Stimulated activated CD4-positive, alpha-beta T cell treated with anti-CD3 and anti-CD28 coated beads, Interleukin-12 subunit alpha, Interleukin-12 subunit beta, amount 100 ng/mL, for 48 hours (primary cell): ENCODE measurements around the gene DLGAP1.

ENCODE experiments used
- DNase-seq, 3 donors: peaks; one replicate each; pipeline ENCODE4 v3.0.0-alpha.2; 2020; ENCODE audit warnings: low read depth in 2 of 3, low spot score in 1 of 3

The DLGAP1 gene

DNA sequence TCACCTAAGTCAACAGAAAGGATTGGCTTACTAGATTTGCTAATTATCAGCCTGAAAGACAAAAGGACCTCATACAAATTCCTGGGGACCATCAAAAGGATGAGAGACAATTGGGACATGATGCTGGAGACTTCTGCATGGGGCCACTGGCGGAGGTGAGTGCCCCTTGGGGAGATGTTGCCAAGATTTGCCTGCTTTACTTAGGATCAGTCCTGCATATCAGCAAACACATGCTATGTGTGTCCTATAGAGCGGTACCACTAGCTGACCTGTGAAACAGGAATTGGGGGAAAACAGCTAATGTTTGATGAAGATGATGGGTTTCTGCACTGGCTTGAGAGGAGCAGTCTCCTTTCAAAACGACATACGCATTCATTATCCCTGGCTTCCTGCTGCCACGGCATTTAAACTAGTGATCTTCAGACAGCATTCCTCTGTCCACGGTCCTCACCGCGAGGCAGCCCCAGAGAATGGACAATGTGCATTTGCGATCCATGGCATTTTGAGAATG, 901.0 kb downstream of the DLGAP1 start:
- DNase-seq = no peak

DNA sequence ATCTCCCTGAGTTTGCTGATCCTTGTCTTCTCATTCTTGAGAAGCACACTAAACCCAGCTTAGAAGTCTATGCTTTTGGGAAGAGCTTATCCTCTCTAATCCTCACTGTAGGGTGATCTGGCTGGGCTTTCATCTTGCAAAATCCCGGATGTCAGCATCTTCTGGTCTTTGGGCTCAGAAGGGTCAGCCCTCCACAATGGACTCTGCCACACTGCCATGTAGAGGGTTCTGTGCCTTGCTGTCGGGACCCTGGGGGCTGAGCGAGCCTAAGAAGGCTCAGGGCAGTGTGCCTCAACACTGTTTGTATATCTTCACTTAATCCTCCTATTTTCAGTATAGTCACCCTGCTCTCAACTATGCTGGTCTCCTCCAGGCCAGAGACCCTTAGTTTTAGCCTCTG, 902.8 kb downstream of the DLGAP1 start:
- no peak for DNase-seq

DNA sequence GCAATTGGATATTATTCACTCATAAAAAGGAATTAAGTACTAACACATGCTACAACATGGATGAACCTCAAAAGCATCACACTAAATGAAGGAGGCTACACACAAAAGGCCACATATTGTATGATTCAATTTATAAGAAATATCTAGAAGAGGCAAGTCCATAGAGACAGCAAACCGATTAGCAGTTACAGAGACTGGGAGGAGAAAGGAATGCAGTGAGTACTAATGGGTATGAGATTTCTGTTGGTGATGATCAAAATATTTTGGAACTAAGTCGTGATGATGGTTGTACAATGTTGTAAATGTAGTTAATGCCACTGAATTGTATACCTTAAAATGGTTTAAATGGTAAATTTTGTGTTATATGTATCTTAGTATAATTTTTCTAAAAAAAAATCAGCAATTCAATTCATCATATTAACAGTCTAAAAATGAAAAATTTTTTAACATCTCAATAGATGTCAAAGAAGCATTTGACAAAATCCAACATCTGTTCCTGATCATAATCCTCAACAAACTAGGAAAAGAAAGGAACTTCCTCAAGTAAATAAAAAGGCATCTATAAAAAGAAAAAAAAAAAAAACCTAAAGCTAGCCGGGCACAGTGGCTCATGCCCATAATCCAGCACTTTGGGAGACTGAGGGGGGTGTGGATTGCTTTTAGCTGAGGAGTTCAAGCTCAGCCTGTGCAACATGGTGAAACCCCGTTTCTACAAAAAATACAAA, 907.1 kb downstream of the DLGAP1 start:
- DNase-seq = no peak

DNA sequence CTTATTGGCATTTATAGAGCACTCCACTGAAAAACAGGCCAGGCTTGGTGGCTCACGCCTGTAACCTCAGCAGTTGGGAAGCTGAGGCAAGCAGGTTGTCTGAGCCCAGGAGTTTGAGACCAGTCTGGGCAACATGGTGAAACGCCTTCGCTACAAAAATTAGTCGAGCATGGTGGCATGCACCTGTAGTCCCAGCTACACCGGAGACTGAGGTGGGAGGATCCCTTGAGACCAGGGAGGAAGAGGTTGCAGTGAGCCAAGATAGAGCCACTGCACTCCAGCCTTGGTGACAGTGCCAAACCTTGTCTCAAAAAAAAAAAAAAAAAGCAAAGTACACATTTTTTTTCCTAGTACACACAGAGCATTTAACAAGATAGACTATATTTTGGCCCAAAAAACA, 909.0 kb downstream of the DLGAP1 start:
- no peak for DNase-seq

DNA sequence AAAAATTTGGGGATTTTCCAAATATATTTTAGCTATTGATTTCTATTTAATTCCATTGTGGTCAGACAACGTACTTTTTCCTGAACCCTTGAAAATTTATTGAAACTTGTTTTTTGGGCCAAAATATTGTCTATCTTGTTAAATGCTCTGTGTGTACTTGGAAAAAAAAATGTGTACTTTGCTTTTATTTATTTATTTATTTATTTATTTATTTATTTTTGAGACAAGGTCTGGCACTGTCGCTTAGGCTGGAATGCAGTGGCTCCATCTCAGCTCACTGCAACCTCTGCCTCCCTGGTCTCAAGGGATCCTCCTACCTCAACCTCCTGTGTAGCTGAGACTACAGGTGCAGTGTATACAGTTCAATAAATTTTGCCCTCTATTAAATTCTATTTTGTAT, 910.6 kb downstream of the DLGAP1 start:
- DNase-seq = no peak

DNA sequence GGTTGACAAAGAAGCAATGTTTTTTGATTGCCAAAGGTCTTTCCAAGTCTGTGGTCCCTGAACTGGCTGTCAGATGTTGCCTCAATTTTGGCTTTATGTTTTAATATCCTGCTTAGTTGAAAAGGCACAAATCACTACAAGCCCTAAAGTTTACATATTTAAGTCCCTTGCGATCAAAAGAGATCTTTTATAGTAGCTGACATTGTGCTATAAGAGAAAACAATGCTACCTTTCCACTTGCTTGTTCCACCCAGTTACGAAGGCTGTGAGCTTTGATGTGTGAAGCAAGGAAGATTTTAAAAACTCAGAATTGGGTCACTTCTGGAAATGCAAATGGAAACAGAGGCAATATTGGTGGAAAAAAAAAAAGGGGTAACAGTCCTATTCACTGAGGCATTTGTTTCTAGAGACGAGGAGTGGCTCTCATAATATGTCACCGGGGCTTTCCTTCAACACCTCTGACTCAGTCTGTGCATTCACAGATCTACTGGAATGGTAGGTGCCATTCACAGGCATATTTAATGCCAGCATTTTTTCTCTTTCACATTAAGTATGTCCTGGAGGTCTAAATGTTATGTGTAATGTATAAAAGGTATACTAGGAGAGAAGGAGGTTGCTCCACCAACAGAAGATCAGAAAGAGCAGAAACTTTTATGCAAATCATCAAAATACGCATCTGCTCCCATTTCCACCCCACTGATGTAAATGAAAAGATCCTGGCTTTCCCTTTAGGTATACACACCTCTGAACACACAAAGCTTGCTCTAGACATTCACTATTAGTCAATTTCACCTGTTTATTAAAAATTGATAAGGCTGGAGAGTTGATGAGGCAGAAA, 913.3 kb downstream of the DLGAP1 start:
- peak in 2 of 3 donors; percentile 14 to 16 for DNase-seq

DNA sequence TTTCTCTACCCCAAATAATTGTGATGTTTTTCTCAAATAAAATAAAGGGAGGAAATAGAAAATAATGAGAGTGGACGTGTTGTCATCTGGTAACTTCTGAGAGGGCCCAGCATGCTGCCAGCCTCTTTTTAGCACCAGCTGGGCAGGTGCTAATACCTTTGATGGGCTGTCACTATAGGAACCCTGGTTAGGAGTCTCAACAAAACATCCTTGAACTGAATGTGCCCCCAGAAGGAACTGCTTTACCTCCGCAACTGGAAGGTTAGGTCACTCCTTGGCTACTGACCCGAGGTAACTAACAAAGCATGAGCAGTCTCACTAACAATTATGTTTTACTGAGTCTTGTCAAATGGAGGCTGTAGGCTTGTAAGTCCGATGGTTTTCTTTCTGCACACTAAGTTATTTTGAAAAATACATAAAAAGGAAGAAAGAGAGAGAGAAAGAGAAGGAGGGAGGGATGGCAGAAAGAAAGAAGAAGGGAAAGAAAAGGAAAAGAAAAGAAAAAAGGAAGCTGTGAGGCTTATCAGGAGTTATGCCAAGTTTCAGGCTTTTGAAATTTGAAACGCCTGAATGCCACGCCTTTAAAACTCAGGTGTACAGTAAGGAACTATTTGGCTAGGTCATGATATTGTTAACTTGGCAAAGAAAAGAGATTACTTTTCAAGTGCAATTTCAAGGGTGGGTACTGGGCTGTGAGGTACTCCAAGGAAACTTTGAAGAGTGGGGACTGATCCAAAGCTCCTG, 914.1 kb downstream of the DLGAP1 start:
- no peak for DNase-seq

DNA sequence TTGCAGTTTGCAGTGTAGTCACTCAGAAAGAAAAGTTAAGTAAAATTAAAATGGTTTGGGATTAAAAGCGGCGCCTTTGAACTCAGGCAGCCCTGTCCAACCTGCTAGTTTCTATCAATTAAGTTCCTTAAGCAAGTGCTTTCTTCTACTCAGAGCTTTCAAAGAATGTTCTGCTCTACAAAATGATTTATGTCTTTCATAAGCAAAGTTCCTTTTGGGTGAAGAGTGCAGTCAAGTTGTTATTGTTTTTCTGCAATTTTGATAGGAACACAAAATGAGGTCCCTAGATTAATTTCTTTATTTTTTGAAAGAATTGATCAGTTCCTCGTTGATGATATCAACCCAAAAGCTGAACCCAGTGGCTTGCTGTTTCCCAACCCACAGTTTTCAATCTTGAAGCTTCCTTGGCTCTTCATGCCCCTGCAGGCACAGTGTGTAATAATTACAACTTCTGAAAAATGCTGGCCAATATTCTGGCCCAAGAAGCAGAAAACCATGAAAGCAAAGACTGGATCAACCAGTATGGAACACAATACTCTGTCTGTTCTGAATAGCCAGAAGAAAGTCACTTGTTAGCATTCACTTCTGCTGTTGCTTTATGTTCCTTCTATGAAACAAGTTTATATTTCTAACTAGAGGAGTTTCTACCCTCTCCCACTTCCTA, 916.0 kb downstream of the DLGAP1 start:
- no peak for DNase-seq

DNA sequence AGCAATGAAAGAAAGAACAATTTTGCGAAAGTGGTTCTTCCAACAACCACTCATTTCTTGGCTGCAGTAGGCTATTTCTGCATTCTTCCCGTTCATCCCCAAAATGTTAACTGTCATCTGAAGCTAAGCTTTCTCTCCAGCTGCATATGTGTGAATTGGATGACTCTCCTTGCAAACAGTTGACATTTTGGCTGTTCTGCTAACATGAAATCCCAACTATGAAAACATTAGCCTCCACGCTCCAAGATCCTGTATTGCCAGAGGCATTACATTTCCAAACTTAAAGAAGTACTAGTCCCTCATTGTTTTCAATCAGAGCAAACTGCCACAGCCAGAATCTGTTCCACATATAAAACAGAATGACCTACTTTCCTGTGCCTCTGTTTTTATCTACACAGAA, 916.7 kb downstream of the DLGAP1 start:
- DNase-seq = no peak

DNA sequence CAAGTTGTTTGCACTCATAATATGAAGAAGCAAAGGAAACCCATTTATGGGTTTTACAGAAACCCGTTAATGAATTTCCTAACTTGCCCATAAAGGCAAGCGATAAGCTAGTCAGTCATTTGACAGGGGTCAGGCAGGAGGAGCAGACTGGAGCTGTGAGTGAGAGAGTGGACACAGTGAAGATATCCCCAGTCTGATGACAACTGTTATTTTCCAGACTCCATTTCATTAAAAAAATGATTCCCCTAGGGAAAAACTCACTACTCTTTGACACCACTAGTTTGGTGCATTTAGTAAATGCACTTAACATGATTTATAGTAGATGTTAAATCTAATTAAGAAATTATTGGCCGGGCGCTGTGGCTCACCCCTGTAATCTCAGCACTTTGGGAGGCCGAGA, 924.3 kb downstream of the DLGAP1 start:
- no peak for DNase-seq

DNA sequence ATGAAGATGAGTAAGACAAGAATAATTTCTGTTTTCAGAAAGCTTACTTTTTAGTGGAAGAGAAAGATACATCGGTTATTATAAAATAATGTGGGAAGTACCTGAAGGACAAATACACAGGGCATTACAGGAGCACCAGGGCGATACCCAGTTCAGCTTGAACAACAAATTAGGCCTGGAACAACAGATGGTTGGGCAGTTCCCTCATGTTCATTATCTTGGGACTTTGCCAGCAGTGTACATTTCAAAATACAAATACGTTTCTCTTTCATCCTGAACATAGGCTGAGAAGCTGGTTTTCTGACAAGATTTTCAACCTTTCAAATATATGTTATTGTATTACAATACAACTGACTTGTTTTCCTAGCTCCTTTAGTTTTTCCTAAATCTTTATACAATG, 925.5 kb downstream of the DLGAP1 start:
- DNase-seq = no peak

DNA sequence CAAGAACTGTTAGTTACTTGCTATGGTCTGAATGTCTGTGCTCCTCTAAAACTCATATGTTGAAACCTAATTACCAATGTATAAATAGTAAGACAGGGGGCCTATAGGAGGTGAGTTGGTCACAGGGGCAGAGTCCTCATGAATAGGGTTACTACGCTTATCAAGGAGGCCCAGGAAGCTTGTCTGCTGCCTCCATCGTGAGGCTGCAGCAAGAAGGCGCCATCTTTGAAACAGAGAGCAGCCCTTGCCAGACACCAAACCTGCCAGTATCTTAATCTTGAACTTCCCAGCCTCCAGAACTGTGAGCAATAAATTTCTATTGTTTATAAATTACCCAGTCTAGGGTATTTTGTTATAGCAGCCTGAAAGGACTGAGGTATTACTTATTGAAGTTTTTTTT, 926.0 kb downstream of the DLGAP1 start:
- DNase-seq = no peak

DNA sequence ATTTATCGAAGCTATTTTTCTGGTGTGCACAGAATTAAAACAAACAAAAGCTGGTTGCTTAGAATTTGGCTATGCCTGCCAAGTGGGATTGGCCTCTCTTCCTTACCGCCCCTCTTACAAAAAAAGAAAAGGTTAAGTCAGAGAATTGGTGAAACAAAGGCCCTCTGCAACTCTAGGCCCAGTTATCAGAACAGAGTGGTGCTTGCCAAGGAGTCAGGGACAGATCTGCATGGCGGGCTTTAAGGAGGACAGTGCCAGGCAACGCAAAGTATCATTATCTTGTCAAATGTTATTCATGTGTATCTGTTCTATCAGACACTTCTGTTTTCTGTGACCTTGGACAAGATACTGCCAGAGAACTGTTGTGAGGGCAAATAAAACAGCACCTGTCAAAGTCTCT, 926.9 kb downstream of the DLGAP1 start:
- DNase-seq = no peak

DNA sequence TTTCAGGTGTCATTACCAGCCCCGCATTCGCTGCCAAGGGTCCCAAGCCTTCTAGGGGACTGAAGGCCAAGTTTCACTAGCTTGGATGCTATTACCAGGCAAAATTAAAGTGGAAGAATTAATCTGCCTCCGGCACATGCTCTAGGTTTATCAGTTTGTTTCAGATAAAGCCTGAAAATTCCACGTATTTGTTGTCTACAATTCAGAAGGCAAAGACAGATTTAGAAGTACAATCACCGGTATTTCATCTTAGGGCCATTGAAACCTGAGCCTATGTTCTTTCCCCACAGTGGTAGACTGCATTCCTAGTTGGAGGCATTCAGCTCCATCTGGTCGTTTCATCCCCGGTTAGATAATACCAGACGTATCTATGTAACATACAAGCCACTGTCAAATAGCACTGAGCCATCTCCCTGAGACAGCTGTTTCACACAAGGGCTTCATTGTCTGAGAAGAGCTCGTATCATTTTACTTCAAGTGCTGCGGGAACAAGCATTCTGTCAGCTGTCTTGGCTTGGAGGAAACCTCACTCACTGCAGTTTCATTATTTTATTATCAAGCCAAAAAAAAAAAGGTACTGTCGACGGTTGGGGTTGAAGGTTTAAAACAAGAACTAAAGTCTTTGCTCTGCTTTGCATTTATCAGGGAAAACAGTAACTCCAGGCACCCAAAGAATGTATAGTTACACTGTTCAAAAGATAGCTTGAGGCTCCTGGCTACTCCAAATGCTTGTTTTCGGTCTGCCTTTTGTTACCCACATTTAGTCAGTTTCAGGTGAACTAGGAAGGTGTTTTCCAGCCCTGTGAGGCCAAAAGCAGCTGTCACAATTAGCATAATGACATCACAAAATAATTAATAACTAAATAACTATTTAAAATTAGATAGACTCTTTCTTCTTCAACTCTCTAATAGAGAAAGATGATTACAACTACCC, 928.4 kb downstream of the DLGAP1 start:
- no peak for DNase-seq

DNA sequence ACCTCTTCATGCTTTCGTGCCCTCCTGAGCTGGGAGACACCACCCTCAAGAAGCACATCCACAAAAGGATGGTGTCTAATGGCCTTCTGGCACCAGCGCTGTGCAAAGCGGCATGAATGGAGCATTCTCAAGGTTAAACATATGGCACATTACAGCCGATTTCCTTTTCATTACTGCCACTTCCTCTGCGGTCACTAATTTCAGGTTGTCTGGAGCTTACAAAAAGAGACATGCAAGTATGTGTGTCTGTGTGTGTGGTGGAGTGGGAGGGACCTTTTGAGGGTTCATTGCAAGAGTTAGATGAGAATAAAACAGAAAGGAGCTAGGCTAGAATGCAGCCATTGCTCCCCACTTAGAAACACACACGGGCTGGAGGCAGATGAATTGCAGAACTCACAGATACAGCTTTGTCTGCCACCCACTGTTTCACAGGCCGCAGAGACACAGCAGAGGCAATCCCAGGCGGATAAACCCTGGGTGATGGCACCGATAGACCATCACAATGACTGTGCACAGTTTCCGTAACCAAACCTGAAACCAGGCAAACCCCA, 929.2 kb downstream of the DLGAP1 start:
- peak in 2 of 3 donors; percentile 14 to 24 for DNase-seq

DNA sequence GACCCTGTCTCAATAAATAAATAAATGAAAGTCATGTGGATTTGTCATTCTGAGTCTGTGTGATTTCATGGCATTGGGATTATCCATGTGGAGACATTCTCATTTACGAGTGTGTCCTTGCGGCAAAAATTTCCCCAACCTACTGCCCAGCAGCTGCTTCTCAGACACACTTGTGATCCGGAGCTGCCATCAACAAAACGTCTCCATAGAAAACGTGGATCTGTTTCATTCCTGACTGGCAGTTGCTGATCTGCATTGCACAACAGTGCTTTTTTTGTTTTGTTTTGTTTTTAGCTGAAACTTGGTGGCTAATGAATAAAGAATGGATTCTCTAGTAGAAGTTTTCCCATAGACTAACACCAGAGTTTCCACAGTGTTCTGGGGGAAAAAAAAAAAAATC, 930.4 kb downstream of the DLGAP1 start:
- no peak for DNase-seq

DNA sequence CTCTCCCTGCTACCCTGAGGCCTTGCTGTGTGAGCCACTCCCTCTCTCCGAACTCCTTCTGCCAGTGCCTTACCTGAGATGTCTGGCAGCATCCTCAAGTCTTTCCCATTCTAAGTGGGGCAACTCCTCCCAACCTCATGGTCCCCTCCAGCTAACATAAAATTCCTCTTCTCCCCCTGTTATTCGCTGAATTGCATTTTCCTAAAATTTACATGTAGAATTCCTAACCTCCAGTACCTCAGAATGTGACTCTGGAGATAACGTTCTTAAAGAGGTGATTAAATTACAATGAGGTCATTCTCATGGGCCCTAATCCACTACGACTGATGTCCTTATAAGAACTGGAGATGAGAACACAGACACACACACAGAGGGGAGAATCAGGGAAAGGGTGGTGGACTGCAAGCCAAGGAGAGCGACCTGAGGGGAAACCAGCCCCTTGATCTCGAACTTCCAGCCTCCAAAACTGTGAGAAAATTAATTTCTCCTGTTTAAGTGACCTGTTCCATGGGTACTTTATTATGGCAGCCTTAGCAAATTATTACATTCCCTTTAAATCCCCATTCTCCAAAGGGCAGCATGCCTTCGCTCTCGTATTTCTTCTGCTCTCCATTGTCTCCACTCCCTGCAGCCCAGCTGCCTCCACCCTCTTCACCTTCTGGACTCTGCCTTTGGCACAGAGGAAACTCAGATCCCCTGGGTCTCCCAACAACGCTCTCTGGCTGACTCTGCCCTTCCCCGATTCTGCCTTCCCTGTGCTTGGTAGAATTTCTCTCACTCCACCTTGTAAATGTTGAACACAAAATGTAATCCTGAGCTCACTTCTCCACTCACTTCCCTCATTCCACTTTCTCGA, 934.6 kb downstream of the DLGAP1 start:
- DNase-seq = no peak

DNA sequence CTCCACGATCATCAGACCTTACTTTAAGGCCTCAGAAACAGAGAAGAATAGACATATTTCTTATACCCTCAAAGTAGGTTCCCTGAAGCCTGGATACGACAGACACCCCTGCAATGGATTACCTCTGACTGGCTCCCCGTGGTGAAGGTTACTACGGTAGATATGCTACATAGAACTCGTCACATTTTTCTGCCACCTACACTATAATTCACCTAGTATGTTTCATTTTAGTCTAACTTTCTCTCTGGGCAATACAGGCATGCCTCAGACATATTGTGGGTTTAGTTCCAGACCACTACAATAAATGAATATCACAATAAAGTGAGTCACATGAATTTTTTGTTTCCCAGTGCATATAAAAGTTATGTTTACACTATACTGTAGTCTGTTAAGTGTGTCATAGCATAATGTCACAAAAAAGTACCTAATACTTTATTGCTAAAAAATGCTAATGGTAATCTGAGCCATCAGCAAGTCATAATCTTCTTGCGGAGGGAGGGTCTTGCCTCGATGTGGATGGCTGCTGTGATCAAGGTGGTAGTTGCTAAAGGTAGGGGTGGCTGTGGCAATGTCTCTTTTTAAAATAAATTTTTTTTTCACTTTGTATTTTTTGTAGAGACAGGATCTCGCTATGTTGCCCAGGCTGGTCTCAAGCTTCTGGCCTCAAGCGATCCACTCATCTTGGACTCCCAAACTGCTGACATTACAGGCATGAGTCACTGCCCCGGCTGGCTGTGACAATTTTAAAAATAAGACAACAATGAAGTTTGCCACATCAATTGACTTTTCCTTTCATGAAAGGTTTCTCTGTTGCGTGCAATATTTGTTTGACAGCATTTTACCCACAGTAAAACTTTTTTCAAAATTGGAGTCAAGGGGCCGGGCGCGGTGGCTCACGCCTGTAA, 940.5 kb downstream of the DLGAP1 start:
- DNase-seq = no peak
